Osteoblast (primary cell): ENCODE data around the gene MISP. TPM values are rescaled to one million over a fixed set of nuclear protein-coding genes. Genes with fewer than 3 reads are reported as not detected.
A peak's percentile ranks its signal among the peaks of the same experiment; 100 is the strongest.

Experiments
- DNase-seq: peaks from one replicate; pipeline ENCODE4 v3.0.0; 2011; ENCODE audit warnings: low spot score, mixed read lengths; ENCODE audit not compliant: insufficient read length; ENCODE audit errors: missing footprints
- H2AFZ ChIP-seq: 2 replicates; pipeline ENCODE4 v1.6.0; 2011; ENCODE audit warnings: mild to moderate bottlenecking, low read length
- H3K27ac ChIP-seq: 2 replicates; pipeline ENCODE4 v1.5.1; 2011; ENCODE audit warnings: mild to moderate bottlenecking, low read depth, low read length, moderate library complexity
- H3K27me3 ChIP-seq: 2 replicates; pipeline ENCODE4 v1.6.0; 2012; ENCODE audit warnings: mild to moderate bottlenecking, control low read depth, inconsistent platforms, low read length, moderate library complexity; ENCODE audit not compliant: insufficient read depth
- H3K36me3 ChIP-seq: 2 replicates; pipeline ENCODE4 v1.5.1; 2011; ENCODE audit warnings: mild to moderate bottlenecking, low read length, control low read depth, moderate library complexity; ENCODE audit not compliant: insufficient read depth
- H3K4me1 ChIP-seq: 2 replicates; pipeline ENCODE4 v1.5.1; 2011; ENCODE audit warnings: mild to moderate bottlenecking, low read length, control low read depth, moderate library complexity; ENCODE audit not compliant: insufficient read depth
- H3K4me2 ChIP-seq: 2 replicates; pipeline ENCODE4 v1.6.0; 2011; ENCODE audit warnings: mild to moderate bottlenecking, low read length; ENCODE audit not compliant: insufficient read depth
- H3K4me3 ChIP-seq: fragments of 200-600 bp; sonication (generic); 3 replicates; pipeline ENCODE4 v1.5.1; 2012; ENCODE audit warnings: mild to moderate bottlenecking, low read length, inconsistent platforms; ENCODE audit not compliant: insufficient read depth
- H3K79me2 ChIP-seq: 2 replicates; pipeline ENCODE4 v1.6.0; 2012; ENCODE audit warnings: mild to moderate bottlenecking, low read length, control low read depth, inconsistent platforms; ENCODE audit not compliant: insufficient read depth
- H3K9me3 ChIP-seq: 2 replicates; pipeline ENCODE4 v1.5.1; 2011; ENCODE audit warnings: low read depth, low read length, control low read depth
- H4K20me1 ChIP-seq: 2 replicates; pipeline ENCODE4 v1.6.0; 2012; ENCODE audit warnings: mild to moderate bottlenecking, low read length, control low read depth; ENCODE audit not compliant: insufficient read depth
- total RNA-seq: library from RNA; depleted of rRNA; stranded (reverse); fragments of >200 nt; gene quantifications from 2 replicates; pipeline ENCODE4 v1.2.3, GENCODE V29; 2012
- TF ChIP-seq, protein P1 (sequence below): IDR thresholded peaks from 2 replicates; pipeline ENCODE4 v1.5.1; 2011; ENCODE audit warnings: mild to moderate bottlenecking, low read depth, low read length, moderate library complexity; ENCODE audit errors: extremely low read depth

The MISP gene
- total RNA-seq, 1 donor: 0.36 TPM

DNA sequence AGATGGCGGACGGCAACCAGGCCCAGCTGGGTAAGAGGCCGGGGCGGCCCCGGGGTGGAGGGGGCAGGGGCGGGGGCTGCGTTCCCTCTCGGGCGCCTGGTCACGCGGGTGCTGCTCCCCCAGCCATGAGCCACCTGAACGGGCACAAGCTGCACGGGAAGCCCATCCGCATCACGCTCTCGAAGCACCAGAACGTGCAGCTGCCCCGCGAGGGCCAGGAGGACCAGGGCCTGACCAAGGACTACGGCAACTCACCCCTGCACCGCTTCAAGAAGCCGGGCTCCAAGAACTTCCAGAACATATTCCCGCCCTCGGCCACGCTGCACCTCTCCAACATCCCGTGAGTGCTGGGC lies 57.5 kb downstream of the MISP start:
- Histone ChIP-seq H3K36me3 (peaks cover 86% of the 10 kb centered on the region), H2AFZ (no peak overlapping the region), H3K4me3 (no peak overlapping the region), H3K4me2 (no peak overlapping the region), H3K27ac (no peak overlapping the region), H3K79me2 (peaks cover 75% of the 10 kb centered on the region), H3K9me3 (no peaks in the 10 kb centered on the region), H3K4me1 (no peaks in the 10 kb centered on the region), H4K20me1 (peaks cover 73% of the 10 kb centered on the region), H3K27me3 (no peaks in the 10 kb centered on the region)
- DNase-seq: peak; percentile 83
- TF ChIP-seq, protein P1, sequence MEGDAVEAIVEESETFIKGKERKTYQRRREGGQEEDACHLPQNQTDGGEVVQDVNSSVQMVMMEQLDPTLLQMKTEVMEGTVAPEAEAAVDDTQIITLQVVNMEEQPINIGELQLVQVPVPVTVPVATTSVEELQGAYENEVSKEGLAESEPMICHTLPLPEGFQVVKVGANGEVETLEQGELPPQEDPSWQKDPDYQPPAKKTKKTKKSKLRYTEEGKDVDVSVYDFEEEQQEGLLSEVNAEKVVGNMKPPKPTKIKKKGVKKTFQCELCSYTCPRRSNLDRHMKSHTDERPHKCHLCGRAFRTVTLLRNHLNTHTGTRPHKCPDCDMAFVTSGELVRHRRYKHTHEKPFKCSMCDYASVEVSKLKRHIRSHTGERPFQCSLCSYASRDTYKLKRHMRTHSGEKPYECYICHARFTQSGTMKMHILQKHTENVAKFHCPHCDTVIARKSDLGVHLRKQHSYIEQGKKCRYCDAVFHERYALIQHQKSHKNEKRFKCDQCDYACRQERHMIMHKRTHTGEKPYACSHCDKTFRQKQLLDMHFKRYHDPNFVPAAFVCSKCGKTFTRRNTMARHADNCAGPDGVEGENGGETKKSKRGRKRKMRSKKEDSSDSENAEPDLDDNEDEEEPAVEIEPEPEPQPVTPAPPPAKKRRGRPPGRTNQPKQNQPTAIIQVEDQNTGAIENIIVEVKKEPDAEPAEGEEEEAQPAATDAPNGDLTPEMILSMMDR: no peak

DNA sequence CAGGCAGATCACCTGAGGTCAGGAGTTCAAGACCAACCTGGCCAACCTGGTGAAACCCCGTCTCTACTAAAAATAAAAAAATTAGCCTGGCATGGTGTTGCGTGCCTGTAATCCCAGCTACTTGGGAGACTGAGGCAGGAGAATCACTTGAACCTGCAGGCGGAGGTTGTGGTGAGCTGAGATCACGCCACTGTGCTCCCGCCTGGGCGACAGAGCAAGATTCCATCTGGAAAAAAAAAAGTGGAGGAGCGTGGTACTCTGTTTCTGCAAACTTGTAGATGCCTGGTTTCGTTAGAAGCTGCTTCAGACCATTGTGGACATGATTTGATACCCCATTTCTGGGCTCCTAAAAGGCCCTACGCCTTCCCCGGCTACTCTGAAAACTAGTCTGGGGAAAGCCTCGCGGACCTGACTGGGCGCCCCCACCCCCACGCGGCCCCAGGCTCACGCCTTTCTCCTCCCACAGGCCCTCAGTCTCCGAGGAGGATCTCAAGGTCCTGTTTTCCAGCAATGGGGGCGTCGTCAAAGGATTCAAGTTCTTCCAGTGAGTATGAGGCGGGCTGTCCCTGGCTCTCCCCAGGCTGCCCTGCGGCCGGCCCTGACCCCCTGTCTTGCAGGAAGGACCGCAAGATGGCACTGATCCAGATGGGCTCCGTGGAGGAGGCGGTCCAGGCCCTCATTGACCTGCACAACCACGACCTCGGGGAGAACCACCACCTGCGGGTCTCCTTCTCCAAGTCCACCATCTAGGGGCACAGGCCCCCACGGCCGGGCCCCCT lies 59.4 kb downstream of the MISP start:
- TF ChIP-seq, protein P1: no peak
- Histone ChIP-seq H4K20me1 (peaks cover 58% of the 10 kb centered on the region), H2AFZ (no peak overlapping the region), H3K4me1 (no peaks in the 10 kb centered on the region), H3K4me3 (no peak overlapping the region), H3K27me3 (no peaks in the 10 kb centered on the region), H3K4me2 (no peak overlapping the region), H3K36me3 (peaks cover 67% of the 10 kb centered on the region), H3K9me3 (no peaks in the 10 kb centered on the region), H3K79me2 (peaks cover 57% of the 10 kb centered on the region), H3K27ac (no peak overlapping the region)
- DNase-seq: peak; percentile 88

DNA sequence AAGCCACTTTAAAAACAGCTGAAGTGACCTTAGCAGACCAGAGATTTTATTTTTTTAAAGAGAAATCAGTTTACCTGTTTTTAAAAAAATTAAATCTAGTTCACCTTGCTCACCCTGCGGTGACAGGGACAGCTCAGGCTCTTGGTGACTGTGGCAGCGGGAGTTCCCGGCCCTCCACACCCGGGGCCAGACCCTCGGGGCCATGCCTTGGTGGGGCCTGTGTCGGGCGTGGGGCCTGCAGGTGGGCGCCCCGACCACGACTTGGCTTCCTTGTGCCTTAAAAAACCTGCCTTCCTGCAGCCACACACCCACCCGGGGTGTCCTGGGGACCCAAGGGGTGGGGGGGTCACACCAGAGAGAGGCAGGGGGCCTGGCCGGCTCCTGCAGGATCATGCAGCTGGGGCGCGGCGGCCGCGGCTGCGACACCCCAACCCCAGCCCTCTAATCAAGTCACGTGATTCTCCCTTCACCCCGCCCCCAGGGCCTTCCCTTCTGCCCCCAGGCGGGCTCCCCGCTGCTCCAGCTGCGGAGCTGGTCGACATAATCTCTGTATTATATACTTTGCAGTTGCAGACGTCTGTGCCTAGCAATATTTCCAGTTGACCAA lies 60.1 kb downstream of the MISP start:
- Histone ChIP-seq H4K20me1 (peaks cover 51% of the 10 kb centered on the region), H3K9me3 (no peaks in the 10 kb centered on the region), H3K4me3 (no peak overlapping the region), H3K27ac (no peak overlapping the region), H3K79me2 (peaks cover 49% of the 10 kb centered on the region), H3K36me3 (peaks cover 60% of the 10 kb centered on the region), H3K4me2 (no peak overlapping the region), H2AFZ (no peak overlapping the region), H3K27me3 (no peaks in the 10 kb centered on the region), H3K4me1 (no peaks in the 10 kb centered on the region)
- peak; percentile 86 for DNase-seq
- TF ChIP-seq, protein P1: no peak

DNA sequence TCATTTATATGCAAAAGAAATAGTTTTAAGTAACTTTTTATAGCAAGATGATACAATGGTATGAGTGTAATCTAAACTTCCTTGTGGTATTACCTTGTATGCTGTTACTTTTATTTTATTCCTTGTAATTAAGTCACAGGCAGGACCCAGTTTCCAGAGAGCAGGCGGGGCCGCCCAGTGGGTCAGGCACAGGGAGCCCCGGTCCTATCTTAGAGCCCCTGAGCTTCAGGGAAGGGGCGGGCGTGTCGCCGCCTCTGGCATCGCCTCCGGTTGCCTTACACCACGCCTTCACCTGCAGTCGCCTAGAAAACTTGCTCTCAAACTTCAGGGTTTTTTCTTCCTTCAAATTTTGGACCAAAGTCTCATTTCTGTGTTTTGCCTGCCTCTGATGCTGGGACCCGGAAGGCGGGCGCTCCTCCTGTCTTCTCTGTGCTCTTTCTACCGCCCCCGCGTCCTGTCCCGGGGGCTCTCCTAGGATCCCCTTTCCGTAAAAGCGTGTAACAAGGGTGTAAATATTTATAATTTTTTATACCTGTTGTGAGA lies 60.7 kb downstream of the MISP start:
- TF ChIP-seq, protein P1: no peak
- Histone ChIP-seq H3K4me3 (no peak overlapping the region), H3K27ac (no peak overlapping the region), H4K20me1 (peaks cover 47% of the 10 kb centered on the region), H3K9me3 (no peaks in the 10 kb centered on the region), H3K4me1 (no peaks in the 10 kb centered on the region), H3K79me2 (peaks cover 44% of the 10 kb centered on the region), H3K36me3 (peaks cover 55% of the 10 kb centered on the region), H3K4me2 (no peak overlapping the region), H2AFZ (no peak overlapping the region), H3K27me3 (no peaks in the 10 kb centered on the region)
- DNase-seq: peak; percentile 88
